ENCODE measurements around the gene HERC3.

Gene HERC3

DNA sequence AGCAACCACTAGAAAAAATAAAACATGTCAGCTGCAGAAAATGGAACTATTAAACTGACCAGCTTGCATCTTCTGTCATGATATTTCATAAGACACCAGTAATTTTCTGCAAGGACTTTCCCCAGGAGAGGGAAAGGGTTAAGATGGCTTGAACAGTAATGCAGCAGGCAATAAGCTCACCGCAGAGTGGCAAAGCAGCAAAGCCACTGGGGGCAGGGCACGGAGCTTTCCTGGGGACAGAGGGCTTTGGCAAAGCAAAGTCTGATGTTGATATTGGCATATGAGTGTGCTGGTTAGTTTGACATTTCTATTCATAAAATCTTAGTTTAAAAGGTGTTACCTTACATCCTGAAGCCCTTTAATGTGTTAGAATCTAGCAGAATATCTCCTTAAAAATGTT lies 160.5 kb downstream of the HERC3 start:
- TF ChIP-seq, protein P1, sequence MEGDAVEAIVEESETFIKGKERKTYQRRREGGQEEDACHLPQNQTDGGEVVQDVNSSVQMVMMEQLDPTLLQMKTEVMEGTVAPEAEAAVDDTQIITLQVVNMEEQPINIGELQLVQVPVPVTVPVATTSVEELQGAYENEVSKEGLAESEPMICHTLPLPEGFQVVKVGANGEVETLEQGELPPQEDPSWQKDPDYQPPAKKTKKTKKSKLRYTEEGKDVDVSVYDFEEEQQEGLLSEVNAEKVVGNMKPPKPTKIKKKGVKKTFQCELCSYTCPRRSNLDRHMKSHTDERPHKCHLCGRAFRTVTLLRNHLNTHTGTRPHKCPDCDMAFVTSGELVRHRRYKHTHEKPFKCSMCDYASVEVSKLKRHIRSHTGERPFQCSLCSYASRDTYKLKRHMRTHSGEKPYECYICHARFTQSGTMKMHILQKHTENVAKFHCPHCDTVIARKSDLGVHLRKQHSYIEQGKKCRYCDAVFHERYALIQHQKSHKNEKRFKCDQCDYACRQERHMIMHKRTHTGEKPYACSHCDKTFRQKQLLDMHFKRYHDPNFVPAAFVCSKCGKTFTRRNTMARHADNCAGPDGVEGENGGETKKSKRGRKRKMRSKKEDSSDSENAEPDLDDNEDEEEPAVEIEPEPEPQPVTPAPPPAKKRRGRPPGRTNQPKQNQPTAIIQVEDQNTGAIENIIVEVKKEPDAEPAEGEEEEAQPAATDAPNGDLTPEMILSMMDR (IDR thresholded peaks at IDR 0.05; ENCODE audit: low read depth, low read length): no peak
- DNase-seq (ENCODE audit: extremely low read depth, low read depth): no peak

DNA sequence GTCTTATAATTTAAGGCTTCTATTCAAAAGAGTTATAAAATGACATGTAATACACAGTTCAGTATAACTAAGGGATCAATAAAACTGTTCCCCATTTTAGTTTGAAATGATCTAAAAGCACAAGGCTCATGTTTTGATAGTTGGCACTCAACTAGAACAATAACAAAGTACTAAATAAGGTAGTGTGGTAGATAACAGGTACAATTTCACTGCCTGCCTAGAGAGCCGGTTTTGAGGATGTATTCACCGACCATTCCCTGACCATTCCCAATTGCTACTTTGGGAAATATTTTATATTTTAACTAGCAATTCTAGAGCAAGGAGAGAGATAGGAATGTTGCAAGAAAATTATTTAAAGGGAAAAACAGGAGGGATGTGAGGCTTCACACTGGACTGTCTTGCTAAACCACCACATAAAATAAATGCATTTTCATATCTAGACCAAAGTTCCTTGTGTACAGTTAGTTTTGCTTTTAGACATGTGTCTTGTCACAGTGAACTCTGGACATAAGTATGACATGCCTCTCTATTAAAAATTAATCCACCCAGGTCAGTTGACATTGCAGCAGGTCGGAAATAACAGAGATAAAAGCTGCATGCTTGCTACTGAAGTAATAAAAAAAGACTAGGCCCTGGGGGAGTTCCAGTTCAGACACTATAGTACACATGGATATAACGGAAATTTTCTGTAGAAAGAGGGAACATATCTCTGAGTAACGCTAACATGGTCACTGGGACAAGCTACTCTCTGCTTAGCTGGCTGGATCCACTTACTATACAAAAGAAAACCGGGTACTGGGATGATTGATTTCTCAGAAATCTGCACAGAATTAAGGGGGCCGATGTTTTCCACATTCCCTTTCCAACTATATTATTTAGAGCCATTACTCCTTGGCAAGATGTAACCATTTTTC lies 161.6 kb downstream of the HERC3 start:
- TF ChIP-seq, protein P1 (IDR thresholded peaks at IDR 0.05; ENCODE audit: low read depth, low read length): no peak
- no peak for DNase-seq (ENCODE audit: extremely low read depth, low read depth)

DNA sequence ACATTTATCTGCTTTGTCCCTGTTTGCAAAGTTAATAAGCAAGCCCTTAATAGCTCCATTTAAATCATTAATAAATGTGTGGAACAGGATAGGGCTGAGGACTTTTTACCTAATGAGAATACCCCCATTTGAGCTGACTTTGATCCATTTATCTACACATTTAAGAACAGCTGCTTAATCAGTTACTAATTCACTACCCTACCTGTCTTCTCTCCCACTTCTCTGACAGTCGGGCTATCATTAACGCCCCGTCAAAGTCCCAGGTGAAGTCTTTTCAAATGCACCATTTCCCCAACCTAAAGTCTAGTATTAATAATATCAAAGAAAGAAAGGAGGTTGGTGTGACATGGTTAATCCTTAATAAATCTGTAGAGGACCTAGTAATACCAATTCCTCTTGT lies 162.5 kb downstream of the HERC3 start:
- DNase-seq (ENCODE audit: extremely low read depth, low read depth): no peak
- TF ChIP-seq, protein P1 (IDR thresholded peaks at IDR 0.05; ENCODE audit: low read depth, low read length): no peak

DNA sequence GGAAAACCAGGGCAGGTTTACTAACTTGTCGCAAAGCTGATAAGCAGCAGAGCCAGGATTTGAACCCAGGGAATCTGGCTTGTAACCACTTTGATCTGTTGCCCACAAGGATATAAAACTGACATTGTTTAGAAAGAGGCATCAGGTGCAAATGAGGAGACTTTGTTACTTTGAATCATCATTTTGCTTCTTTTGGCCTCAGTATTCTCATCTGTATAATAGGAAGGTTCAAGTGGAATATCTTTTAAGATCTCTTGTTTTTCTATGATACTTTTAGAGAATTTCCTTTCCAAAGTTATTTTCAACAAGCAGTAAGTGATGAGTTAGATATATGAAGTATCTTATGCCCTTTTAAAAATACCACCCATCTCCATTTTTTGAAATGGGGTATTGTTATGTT lies 163.2 kb downstream of the HERC3 start:
- TF ChIP-seq, protein P1 (IDR thresholded peaks at IDR 0.05; ENCODE audit: low read depth, low read length): no peak
- DNase-seq (ENCODE audit: extremely low read depth, low read depth): no peak

DNA sequence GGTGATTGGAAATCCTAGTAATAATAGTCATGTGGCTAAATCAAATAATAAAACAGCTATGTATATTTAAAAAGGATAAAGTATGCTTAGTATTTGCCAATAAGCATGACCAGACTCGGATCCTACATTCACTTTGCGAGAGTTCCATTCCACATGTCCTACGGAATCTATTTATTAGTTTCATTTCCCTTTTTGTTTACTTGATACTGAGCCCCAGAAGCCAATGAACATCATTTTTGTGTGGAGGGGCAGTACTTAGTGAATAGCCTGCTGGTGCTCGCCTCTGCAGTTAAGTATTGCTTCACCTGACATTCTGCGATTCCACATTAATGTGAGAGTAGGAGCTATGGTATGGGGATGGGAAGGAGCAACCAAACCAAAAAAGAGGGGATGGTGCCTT lies 163.9 kb downstream of the HERC3 start:
- no peak for DNase-seq (ENCODE audit: extremely low read depth, low read depth)
- TF ChIP-seq, protein P1 (IDR thresholded peaks at IDR 0.05; ENCODE audit: low read depth, low read length): no peak

DNA sequence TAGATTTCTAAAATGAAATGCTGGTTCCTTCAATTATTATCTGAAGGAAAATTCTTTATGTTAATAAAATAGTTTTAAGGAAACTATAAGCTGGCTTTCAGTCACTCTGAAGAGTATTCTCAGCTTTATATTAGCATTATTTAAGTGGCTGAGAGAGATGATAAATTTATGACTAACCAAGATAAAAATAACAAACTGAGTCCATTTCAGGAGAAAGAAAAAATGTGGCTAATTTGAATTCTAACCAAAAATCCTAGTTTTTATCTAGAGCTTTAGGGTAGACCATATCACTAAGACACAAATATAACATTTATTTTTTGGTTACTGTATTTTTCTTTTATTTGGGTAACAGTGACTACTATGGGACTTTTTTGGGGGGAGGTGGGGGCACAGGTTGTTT lies 164.8 kb downstream of the HERC3 start:
- TF ChIP-seq, protein P1 (IDR thresholded peaks at IDR 0.05; ENCODE audit: low read depth, low read length): no peak
- no peak for DNase-seq (ENCODE audit: extremely low read depth, low read depth)

DNA sequence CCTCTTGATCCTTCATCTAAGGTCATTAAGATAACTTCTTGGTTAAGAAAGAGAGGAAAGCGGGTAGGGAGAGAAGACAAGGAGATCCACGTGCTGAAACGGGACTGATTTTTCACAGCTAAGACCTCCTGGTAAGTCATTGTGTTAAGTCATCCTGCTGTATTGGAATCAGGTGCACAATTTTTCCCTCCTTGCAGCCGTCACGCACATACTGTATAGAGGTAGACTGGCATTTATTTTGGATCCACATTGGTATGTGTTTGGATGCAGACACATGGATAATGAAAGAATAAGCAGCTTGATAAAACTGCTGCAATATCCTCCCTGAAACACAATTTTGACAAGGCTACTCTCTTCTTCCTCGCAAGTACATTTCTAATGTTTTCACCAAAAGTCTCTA lies 165.5 kb downstream of the HERC3 start:
- TF ChIP-seq, protein P1 (IDR thresholded peaks at IDR 0.05; ENCODE audit: low read depth, low read length): no peak
- no peak for DNase-seq (ENCODE audit: extremely low read depth, low read depth)
